Endometrial microvascular endothelial cells (primary cell): ENCODE measurements around the gene MARVELD1. TPM values are rescaled to one million over a fixed set of nuclear protein-coding genes. Genes with fewer than 3 reads are reported as not detected.

Source experiments
- in situ Hi-C: cut with HindIII; loops from 2 replicates; pipeline ENCODE4 v1.10.0; 2017; ENCODE audit warnings: low sequenced_read_pairs, low pct_unique_long_range_greater_than_20kb; ENCODE audit errors: inconsistent ontology term
- total RNA-seq: library from RNA; depleted of rRNA; stranded (reverse); fragments of >200 nt; gene quantifications from one replicate; pipeline ENCODE4 v1.2.3, GENCODE V29; 2015; ENCODE audit errors: inconsistent ontology term

MARVELD1 gene
- total RNA-seq, 1 donor from 2014 or later, result 35.1 TPM

- in situ Hi-C loops, result no loop called here
These were observed 27.1 kb downstream of the MARVELD1 start for GRCh38 chr10:97740613-97741012.

- in situ Hi-C loops, result no loop called here
These were observed 29.8 kb downstream of the MARVELD1 start for GRCh38 chr10:97743169-97743943.

- in situ Hi-C loops, result no loop called here
These were observed 31.0 kb downstream of the MARVELD1 start for GRCh38 chr10:97744405-97745035.

- in situ Hi-C loops, result no loop called here
These were observed 34.0 kb downstream of the MARVELD1 start for GRCh38 chr10:97747573-97747972.

GRCh38 chr10:97748116-97748515 is 34.6 kb downstream of the MARVELD1 start:
- in situ Hi-C loops, result no loop called here

- in situ Hi-C loops, result no loop called here
These were observed 39.4 kb downstream of the MARVELD1 start for GRCh38 chr10:97752956-97753355.

GRCh38 chr10:97754726-97755125 is 41.2 kb downstream of the MARVELD1 start:
- in situ Hi-C loops, result no loop called here

- in situ Hi-C loops, result no loop called here
These were observed 42.2 kb downstream of the MARVELD1 start for GRCh38 chr10:97755718-97756117.

GRCh38 chr10:97757471-97757870 is 43.9 kb downstream of the MARVELD1 start:
- in situ Hi-C loops, result no loop called here

- in situ Hi-C loops, result no loop called here
These were observed 45.8 kb downstream of the MARVELD1 start for GRCh38 chr10:97759158-97759887.

- in situ Hi-C loops, result no loop called here
These were observed 46.4 kb downstream of the MARVELD1 start for GRCh38 chr10:97759946-97760345.

GRCh38 chr10:97760461-97761257 is 47.1 kb downstream of the MARVELD1 start:
- in situ Hi-C loops, result no loop called here

GRCh38 chr10:97761331-97761865 is 47.9 kb downstream of the MARVELD1 start:
- in situ Hi-C loops, result no loop called here

GRCh38 chr10:97762056-97762455 is 48.5 kb downstream of the MARVELD1 start:
- in situ Hi-C loops, result no loop called here

GRCh38 chr10:97762816-97763215 is 49.3 kb downstream of the MARVELD1 start:
- in situ Hi-C loops, result no loop called here

- in situ Hi-C loops, result no loop called here
These were observed 49.9 kb downstream of the MARVELD1 start for GRCh38 chr10:97763411-97763810.

GRCh38 chr10:97763947-97764346 is 50.4 kb downstream of the MARVELD1 start:
- in situ Hi-C loops, result no loop called here

- in situ Hi-C loops, result no loop called here
These were observed 51.0 kb downstream of the MARVELD1 start for GRCh38 chr10:97764519-97764931.

GRCh38 chr10:97765201-97765600 is 51.7 kb downstream of the MARVELD1 start:
- in situ Hi-C loops, result no loop called here
